HEK293T (cell line): ENCODE measurements around the gene CDH4.

Experiments used
- BHLHE40 ChIP-seq: fragments of 450-650 bp; IDR thresholded peaks from 2 replicates; pipeline ENCODE4 v1.6.1; 2016; ENCODE audit warnings: mild to moderate bottlenecking, moderate library complexity, borderline replicate concordance
- CTBP1 ChIP-seq: fragments of 450-650 bp; IDR thresholded peaks from 2 replicates; pipeline ENCODE4 v1.6.1; 2016; ENCODE audit warnings: borderline replicate concordance
- ELF4 ChIP-seq: fragments of 450-650 bp; IDR thresholded peaks from 2 replicates; pipeline ENCODE4 v1.6.1; 2017; ENCODE audit warnings: antibody characterized with exemption
- FOXA1 ChIP-seq: fragments of 450-650 bp; IDR thresholded peaks from 2 replicates; pipeline ENCODE4 v1.6.1; 2016; ENCODE audit warnings: mild to moderate bottlenecking
- FOXK2 ChIP-seq: fragments of 450-650 bp; IDR thresholded peaks from 2 replicates; pipeline ENCODE4 v1.6.1; 2016; ENCODE audit warnings: mild to moderate bottlenecking
- FOXM1 ChIP-seq: fragments of 450-650 bp; IDR thresholded peaks from 2 replicates; pipeline ENCODE4 v1.6.1; 2017; ENCODE audit warnings: mild to moderate bottlenecking, borderline replicate concordance
- HDGF ChIP-seq: fragments of 450-650 bp; IDR thresholded peaks from 2 replicates; pipeline ENCODE4 v1.6.1; 2017; ENCODE audit warnings: antibody characterized with exemption, borderline replicate concordance
- LEF1 ChIP-seq: fragments of 450-650 bp; IDR thresholded peaks from 2 replicates; pipeline ENCODE4 v1.6.1; 2017; ENCODE audit warnings: mild to moderate bottlenecking, borderline replicate concordance
- NFRKB ChIP-seq: fragments of 450-650 bp; IDR thresholded peaks from 2 replicates; pipeline ENCODE4 v1.6.1; 2016; ENCODE audit warnings: mild to moderate bottlenecking, moderate library complexity
- SP1 ChIP-seq: fragments of 450-650 bp; IDR thresholded peaks from 2 replicates; pipeline ENCODE4 v1.6.1; 2017
- SUZ12 ChIP-seq: fragments of 450-650 bp; IDR thresholded peaks from 2 replicates; pipeline ENCODE4 v1.6.1; 2016; ENCODE audit warnings: mild to moderate bottlenecking
- TARDBP ChIP-seq: fragments of 450-650 bp; IDR thresholded peaks from 2 replicates; pipeline ENCODE4 v1.6.1; 2016
- ZNF384 ChIP-seq: fragments of 450-650 bp; IDR thresholded peaks from 2 replicates; pipeline ENCODE4 v1.6.1; 2016
- TF ChIP-seq, protein P1 (sequence below): fragments of 450-650 bp; IDR thresholded peaks from 2 replicates; pipeline ENCODE4 v1.6.1; 2016

DNA sequence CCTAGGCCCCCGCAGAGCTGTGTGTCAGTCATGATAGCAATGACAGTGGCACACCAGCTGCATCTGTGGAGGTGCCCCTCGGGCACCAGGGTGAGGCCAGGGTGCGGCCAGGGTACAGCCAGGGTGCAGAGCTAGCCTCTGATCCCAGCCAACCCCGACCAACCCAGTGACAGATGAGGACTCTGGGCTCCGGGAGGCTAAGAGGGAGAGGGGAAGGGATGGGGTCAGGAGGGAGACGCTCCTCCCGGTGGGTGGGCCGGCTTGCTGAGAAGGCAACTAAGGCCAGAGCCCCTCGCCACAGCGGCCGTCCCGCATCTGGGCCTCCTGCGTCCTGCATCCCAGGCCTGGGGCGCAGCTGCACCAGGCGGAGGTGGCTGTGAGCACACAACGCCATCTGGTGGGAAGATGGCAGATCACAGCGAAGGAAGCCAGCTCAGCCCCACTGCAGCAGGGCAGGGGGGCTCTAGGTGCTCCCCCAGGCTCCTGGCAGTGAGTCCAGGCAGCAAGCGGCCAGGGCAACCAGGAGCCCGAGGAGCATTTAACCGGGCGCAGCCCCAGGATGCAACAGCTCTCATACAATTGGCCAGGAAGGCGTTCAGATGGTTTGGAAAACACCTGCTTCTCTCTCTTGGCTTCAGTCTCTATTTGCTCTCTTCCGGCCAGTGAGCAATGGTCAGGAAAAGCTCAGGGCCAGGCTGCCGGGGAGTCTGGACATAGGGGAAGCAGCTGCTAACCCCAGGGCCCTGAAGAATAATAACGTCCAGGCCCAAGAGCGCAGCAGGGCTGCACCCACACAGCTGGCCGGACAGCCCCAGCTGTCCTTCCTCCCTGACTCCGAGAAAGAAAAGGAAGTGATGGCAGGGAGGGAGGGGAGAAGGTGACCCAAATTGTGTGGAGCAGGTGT lies 644.2 kb downstream of the CDH4 start:
- TF ChIP-seq ELF4 = no peak
- TF ChIP-seq HDGF = no peak
- TF ChIP-seq SUZ12 = no peak
- TF ChIP-seq SP1 = no peak
- no peak for TF ChIP-seq FOXA1
- TF ChIP-seq LEF1 = no peak
- no peak for TF ChIP-seq CTBP1
- TF ChIP-seq FOXM1 = no peak
- no peak for TF ChIP-seq TARDBP
- no peak for TF ChIP-seq BHLHE40
- no peak for TF ChIP-seq NFRKB
- TF ChIP-seq FOXK2 = no peak
- TF ChIP-seq, protein P1, sequence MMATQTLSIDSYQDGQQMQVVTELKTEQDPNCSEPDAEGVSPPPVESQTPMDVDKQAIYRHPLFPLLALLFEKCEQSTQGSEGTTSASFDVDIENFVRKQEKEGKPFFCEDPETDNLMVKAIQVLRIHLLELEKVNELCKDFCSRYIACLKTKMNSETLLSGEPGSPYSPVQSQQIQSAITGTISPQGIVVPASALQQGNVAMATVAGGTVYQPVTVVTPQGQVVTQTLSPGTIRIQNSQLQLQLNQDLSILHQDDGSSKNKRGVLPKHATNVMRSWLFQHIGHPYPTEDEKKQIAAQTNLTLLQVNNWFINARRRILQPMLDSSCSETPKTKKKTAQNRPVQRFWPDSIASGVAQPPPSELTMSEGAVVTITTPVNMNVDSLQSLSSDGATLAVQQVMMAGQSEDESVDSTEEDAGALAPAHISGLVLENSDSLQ = no peak
- TF ChIP-seq ZNF384 = no peak
